PC-3 (cell line): ENCODE results near the gene SERINC2.

ENCODE experiments used
- EZH2phosphoT487 ChIP-seq: fragments of 300-600 bp; sonication (generic); IDR thresholded peaks from 2 replicates; pipeline ENCODE4 v1.6.1; 2018; ENCODE audit warnings: mild to moderate bottlenecking, antibody characterized with exemption, low read length, borderline replicate concordance
- TF ChIP-seq, protein P1 (sequence below): fragments of 300-600 bp; sonication (generic); conservative IDR thresholded peaks from 2 replicates; pipeline ENCODE4 v1.5.1; 2017; ENCODE audit warnings: antibody characterized with exemption, low read depth, mild to moderate bottlenecking, low read length

DNA sequence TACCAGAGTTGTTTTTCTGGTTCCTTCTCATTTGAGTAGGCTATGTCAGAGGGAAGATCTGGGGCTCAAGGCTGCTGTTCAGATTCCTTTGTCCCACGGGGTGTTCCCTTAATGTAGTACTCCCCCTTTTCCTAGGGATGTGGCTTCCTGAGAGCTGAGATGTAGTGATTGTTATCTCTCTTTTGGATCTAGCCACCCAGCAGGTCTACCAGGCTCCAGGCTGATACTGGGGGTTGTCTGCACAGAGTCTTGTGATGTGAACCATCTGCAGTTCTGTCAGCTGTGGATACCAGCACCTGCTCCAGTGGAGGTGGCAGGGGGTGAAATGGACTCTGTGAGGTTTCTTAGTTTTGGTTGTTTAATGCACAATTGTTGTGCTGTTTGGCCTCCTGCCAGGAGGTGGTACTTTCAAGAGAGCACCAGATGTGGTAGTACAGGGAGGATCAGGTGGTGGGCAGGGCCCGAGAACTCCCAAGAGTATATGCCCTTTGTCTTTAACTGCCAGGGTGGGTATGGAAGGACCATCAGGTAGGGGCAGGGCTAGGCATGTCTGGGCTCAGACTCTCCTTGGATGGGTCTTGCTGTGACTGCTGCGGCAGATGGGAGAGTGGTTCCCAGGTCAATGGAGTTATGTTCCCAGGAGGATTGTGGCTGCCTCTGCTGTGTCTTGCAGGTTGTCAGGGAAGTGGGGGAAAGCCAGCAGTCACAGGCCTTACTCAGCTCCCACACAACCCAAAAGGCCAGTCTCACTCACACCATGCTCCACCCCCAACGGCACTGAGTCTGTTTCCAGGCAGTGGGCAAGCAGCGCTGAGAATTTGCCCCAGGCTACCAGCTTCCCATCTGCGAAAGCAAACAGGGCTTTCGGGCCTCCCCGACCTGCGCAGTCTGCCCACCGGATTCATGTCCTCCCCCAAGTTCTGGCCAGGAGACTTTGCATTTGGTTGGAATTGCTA lies 64.2 kb downstream of the SERINC2 start:
- TF ChIP-seq, protein P1, sequence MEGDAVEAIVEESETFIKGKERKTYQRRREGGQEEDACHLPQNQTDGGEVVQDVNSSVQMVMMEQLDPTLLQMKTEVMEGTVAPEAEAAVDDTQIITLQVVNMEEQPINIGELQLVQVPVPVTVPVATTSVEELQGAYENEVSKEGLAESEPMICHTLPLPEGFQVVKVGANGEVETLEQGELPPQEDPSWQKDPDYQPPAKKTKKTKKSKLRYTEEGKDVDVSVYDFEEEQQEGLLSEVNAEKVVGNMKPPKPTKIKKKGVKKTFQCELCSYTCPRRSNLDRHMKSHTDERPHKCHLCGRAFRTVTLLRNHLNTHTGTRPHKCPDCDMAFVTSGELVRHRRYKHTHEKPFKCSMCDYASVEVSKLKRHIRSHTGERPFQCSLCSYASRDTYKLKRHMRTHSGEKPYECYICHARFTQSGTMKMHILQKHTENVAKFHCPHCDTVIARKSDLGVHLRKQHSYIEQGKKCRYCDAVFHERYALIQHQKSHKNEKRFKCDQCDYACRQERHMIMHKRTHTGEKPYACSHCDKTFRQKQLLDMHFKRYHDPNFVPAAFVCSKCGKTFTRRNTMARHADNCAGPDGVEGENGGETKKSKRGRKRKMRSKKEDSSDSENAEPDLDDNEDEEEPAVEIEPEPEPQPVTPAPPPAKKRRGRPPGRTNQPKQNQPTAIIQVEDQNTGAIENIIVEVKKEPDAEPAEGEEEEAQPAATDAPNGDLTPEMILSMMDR = no peak
- TF ChIP-seq EZH2phosphoT487 = no peak
